CD4-positive, alpha-beta T cell treated with Interleukin-1 beta for 1 hour (primary cell): Measurements from ENCODE around the gene RASGRP1.

Experiments used
- DNase-seq, 2 donors: peaks; one replicate each; pipeline ENCODE4 v3.0.0-alpha.2; 2020 to 2022

RASGRP1 gene

GRCh38 chr15:38503496-38503895 is 61.1 kb downstream of the RASGRP1 start:
- DNase-seq, result no peak

DNA sequence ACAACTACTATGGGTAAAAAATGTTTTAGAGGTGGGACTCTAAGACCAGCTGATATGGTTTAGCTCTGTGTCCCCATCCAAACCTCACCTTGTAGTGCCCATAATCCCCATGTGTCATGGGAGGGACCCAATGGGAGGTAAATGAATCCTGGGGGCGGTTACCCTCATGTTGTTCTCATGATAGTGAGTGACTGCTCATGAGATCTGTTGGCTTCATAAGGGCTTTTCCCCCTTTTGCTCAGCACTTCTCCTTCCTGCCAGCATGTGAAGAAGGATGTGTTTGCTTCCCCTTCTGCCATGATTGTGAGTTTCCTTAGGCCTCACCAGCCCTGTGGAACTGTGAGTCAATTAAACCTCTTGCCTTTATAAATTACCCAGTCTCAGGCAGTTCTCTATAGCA is 65.0 kb downstream of the RASGRP1 start:
- DNase-seq, result no peak

GRCh38 chr15:38496151-38496550 is 68.5 kb downstream of the RASGRP1 start:
- no peak for DNase-seq

DNA sequence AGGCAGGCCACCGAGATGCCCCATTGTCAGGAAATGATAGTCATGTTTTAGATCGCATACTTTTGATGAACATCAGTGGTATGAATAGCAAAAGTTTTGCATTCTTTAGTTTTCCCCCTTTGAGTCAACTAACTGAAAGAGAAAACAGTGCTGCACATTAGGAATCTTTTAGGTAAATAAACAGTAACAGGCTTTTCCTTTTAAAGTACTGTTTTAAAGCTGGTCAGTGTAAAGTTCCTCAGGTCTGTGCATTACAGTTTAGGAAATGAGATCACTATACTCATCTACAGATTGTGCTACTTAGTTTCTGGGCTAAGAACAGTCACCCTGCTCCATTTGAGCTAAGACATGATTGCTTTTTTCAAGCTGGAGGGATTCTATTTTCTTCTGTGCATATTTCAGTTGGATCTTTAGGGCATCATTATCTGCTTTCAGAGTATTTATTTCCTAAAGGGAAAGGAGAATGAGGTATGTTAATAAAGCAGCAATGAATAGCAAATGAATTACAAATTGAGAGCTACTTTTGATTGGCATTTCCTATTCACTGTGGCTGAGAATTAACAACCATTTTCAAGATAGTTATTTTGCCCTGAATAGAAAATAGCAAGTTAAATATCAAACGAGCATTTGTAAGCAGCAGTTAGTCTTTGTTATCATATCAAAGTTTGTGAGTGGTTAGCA is 74.2 kb downstream of the RASGRP1 start:
- no peak for DNase-seq

DNA sequence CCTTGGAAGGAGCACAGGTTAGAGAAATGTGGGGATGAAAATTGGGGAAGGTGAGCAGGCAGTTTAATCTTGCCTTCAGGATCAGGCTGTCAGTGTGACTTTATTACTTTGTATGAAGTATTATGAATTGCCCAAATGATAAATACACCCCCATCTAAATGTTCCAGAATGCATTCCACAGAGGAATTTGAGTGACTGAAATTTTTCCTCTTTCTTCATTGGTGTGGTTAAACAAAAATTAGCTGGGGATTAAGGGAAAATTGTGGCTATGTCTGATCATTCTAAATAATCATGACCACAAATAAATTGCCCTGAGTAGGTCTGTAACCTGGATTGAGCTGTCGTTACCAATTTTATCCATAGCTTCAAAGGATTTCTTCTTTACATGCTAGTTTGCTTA is 77.2 kb downstream of the RASGRP1 start:
- no peak for DNase-seq

GRCh38 chr15:38486936-38487335 is 77.7 kb downstream of the RASGRP1 start:
- peak in 1 of 2 donors; percentile 40 for DNase-seq

DNA sequence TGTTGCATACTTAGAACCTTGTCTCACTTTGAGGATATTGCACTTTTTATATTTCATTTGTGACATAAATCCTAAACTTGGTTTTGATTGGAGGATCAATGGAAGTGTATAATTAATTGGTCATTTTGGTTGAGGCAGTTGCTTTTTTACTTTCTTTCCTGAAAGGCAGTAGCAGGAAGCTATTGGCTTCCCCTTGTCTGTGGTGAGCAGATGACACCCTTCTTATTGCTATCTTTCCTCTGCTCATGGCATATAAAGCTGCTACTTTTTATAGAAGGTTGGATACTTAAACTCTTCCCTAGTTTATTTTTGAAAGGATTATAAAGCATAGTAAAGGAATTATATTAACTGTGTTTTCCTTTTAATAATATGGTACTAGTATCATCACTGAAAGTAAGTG is 82.0 kb downstream of the RASGRP1 start:
- DNase-seq, result peak in 1 of 2 donors; percentile 13

DNA sequence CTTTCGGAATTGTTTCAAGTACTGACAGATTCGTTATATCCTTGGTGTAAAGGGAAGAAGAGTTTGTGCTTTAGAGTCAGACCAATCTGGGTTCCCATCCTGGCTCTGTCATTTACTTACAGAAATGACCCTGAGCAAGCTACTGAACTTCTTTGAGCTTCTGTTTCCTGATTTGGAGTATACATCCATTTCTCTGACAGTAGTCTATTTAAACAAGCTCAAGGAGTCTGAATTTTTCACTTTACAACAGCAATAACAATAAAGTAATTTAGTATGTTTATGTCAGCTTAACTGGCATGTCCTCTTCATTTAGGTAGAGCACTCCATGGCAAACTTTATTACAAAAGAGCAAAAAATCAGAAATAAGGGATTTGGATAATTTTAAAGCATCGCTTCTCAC is 82.9 kb downstream of the RASGRP1 start:
- DNase-seq, result no peak

DNA sequence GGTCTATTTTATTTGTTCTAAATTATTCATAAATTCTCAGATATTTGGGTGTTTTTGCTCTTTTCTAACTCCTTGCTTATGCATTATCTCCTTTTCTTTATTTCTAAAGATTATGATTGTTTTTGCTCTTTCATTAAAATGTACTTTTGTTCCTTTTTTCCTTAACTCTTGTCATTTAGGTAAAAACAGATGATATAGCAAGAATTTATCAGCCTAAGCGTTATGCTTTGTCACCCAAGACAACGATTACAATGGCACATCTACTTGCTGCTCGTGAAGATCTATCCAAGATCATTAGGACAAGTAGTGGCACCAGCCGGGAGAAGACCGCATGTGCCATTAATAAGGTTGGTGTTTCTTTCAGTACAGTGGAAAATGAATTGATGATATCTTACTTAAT is 83.5 kb downstream of the RASGRP1 start:
- no peak for DNase-seq

DNA sequence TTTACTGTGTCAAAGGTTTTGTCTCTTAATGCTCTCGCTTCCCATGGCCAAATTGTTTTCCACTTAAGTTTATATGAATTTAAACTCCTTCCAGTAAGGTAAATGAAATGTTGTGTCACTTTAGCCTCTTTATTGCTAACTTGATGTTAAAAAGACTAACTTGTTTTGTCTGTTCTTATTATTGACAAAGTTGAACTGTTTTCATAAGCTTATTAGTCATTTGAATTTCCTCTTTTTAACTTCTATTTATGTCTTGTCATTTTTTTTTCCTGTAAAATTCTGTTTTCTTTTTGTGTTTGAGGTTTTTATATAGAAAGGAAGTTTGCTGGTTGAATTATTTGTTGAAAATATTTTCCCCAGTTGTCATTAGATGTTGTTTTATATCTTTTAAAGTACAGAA is 84.9 kb downstream of the RASGRP1 start:
- DNase-seq, result no peak

DNA sequence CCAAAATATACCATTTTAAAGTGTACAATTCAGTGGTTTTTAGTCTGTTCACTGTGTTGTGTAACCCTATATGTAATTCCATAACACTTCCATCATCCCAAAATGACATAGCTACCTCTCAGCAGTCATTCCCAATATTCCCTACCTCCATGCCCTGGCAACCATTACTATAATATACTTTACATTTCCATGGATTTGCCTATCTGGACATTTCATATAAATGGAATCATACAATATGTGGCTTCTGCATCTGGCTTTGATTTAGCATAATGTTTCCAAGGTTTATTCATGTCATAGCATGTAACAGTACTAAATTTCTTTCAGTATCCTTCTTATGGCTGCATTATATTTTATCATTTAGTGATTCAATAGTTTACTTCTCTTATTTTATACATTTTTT is 85.3 kb downstream of the RASGRP1 start:
- no peak for DNase-seq

GRCh38 chr15:38477637-38478036 is 87.0 kb downstream of the RASGRP1 start:
- no peak for DNase-seq

DNA sequence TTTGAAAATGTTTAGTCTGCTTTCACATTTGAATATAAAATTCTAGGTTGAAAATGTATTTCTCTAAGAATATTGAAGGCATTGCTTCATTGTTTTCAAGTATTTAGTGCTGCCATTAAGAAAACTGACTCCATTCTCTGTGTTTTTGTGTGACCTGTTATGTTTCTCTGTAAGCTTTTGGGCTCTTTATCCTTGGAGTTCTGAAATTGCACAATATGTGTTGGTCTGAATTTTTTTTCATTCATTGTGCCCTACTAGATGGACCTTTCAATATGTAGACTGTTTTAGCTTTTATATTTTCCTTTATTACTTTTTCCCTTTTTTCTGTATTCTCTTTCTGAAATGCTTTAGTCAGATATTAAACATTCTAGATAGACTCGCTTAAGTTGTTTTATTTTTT is 88.5 kb downstream of the RASGRP1 start:
- no peak for DNase-seq

DNA sequence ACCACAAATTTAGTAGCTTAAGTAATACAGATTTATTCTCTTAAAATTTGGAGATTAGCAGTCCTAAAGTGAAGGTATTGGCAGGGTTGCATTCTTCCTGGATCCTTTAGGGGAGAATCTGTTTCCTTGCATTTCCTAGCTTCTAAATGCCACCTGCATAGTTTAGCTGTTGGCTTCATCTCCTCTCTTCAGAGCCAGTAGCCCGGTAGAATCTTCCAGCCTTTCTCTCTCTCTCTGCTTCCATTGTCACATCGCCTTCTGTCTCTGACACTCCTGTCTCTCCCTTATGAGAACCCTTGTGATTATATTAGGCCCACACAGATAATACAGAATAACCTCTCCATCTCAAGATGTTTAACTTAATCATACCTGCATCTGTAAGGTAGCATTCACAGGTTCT is 89.3 kb downstream of the RASGRP1 start:
- DNase-seq, result no peak

DNA sequence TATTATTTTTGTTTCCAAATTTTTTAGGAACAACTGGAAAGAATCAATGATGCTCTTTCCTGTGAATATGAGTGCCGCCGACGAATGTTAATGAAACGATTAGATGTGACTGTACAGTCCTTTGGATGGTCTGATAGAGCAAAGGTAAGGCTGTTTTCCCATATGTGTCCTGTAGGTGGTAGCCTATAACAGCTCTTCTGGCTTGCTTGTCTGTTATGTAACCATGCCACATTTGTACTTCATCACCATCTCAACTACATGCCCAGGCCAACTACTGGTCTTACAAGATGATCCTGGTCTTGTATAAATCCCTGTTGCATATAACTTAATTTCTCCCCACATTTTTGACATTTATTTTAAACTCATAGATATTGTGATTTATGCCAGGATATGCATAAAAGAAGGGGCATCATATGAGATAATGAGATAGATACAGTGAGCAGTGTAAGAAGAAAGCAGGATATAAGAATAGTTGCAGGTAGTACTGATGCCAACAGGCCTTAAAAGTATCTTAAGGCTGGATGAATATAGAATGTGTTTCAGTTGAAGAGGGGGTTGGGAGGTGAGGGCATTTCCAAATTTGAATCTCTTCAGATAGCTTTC is 90.4 kb downstream of the RASGRP1 start:
- peak; percentile 47 to 78 for DNase-seq

DNA sequence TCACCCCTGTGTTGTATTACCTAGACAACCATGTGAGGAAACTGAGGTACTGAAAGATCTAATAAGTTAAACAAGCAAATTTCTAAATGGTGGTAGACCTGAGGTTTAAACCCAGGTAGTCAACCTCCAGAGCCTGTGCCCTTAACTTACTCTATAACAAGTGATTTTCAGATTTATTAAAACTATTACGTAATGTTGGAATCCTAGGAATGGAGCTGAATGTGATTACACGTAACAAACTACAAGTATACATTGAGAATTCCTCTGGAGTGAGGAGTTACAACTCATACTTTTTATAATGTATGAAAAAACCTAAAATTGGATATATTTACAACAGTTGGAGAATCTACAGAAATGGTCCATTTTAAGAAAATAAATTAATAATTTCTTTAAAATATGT is 92.6 kb downstream of the RASGRP1 start:
- DNase-seq, result no peak

GRCh38 chr15:38470816-38471215 is 93.8 kb downstream of the RASGRP1 start:
- DNase-seq, result no peak

DNA sequence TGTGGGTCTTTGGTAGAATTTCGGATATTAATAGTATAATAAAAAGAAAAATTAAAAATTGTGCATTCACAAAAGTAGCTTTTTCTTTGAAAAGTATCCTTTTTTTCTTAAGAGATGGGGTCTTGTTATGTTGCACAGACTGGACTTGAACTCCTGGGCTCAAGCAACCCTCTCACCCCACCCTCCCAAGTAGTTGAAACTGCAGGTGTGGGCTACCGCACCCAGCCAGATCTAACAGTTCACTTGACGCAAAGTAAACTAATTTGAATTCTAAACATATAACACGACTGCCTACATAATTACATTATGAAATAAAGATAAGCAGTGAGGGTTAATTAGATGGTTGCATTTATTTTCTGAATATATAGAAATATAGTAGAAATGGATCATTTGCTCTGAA is 99.9 kb downstream of the RASGRP1 start:
- DNase-seq, result no peak

- DNase-seq, result no peak
These were observed 100.7 kb downstream of the RASGRP1 start for GRCh38 chr15:38463893-38464292.

DNA sequence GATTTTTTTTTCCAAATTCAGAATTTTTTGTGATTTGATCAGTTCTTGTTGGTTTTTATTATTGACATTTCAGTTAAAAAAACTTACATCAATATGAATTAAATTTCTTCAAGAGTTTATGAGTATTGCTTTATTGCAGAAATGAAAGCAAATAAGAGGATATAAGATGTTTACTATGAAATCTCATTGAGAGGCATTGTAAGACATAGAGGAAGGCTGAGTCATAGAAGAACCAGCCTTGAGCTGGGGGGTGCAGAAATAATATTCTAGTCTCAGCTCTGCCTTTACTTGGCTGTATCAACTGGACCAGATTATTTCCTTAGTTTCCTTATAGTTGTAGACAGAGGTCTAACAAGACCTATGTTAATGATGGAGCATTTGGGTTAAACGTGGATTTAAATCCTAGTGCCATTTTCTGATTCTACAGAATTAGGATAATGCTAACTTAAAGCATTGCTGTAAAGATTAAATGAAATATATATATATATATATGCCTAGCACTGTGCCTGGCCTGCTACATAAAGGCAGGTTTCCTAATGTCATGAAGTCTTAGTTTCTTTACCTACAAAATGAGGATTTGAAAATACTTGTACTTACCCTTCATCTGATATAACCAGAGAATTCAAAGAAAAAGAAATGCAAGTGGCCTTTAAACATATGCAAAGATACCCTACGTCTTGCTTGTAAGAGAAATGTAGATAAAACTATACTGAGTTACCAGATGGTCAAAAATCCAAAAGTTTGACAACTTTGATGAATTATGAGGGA is 103.4 kb downstream of the RASGRP1 start:
- DNase-seq, result no peak

GRCh38 chr15:38460543-38460942 is 104.1 kb downstream of the RASGRP1 start:
- no peak for DNase-seq

- no peak for DNase-seq
These were observed 105.1 kb downstream of the RASGRP1 start for GRCh38 chr15:38459480-38459879.

GRCh38 chr15:38458646-38459045 is 106.0 kb downstream of the RASGRP1 start:
- DNase-seq, result no peak

DNA sequence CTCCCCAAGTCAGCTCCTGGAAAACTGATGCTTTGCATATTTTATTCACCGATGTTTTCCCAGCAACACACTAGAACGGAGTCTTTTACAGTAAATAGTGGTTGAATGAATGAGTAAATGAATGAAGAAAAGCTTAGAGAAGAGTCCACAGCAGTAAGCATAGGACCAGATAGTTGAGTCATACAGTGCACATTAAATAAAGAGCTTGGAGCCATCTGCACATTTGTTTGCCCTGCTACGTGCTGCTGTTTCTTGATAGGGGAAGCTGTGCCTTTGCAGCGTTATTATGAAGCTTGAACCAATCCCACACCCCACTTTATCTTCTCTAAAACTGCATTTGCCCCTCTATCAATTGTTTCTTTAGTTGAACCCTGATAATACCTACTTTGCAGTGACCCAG is 109.5 kb downstream of the RASGRP1 start:
- DNase-seq, result no peak
